PC-3 (cell line): ENCODE measurements around the gene GIMAP8. TPM values are rescaled to one million over a fixed set of nuclear protein-coding genes. Genes with fewer than 3 reads are reported as not detected.
"Not testable (repeated sequence)": the region's sequence is repeated elsewhere in the genome, so short reads cannot be mapped to it uniquely, and the experiment has no call there.

ENCODE experiments used
- ATAC-seq: fragments of 200-7000 bp; cut with Tn5 transposase; 2 replicates; pipeline ENCODE4 v1.9.1; 2020; ENCODE audit warnings: mild to moderate bottlenecking, moderate library complexity
- BruUV-seq: library from RNA; stranded (reverse); fragments of 400-500 nt; replicated peaks from 2 replicates; lab custom pipeline; 2021; lab: Mats Ljungman, UMichigan
- CTCF ChIA-PET: fragments of 300-600 bp; sonication (Branson Sonifier 250); formaldehyde crosslinking; loops from one replicate; lab custom pipeline; 2022; ENCODE audit warnings: antibody characterized with exemption; lab: Charles Lee
- POLR2A ChIA-PET: fragments of 300-600 bp; sonication (Branson Sonifier 250); formaldehyde crosslinking; loops from one replicate; lab custom pipeline; 2022; ENCODE audit warnings: antibody characterized with exemption; ENCODE audit not compliant: unreplicated experiment; lab: Charles Lee
- DNase-seq: peaks from one replicate; pipeline ENCODE4 v3.0.0-alpha.2; 2015
- H2AFZ ChIP-seq: fragments of 300-600 bp; sonication (generic); 2 replicates; pipeline ENCODE4 v1.6.0; 2016; ENCODE audit warnings: antibody characterized with exemption, low read length
- H3F3A ChIP-seq: fragments of 300-600 bp; sonication (generic); one replicate; pipeline ENCODE4 v1.6.0; 2017; ENCODE audit warnings: antibody characterized with exemption, low read length, control low read depth, mild to moderate bottlenecking; ENCODE audit not compliant: unreplicated experiment
- H3K27ac ChIP-seq: fragments of 300-600 bp; sonication (generic); 2 replicates; pipeline ENCODE4 v1.5.1; 2016; ENCODE audit warnings: mild to moderate bottlenecking, low read length
- H3K27me3 ChIP-seq: fragments of 300-600 bp; sonication (generic); 2 replicates; pipeline ENCODE4 v1.6.1; 2016; ENCODE audit warnings: low read length, mixed read lengths
- H3K36me3 ChIP-seq: fragments of 300-600 bp; sonication (generic); 2 replicates; pipeline ENCODE4 v1.6.1; 2016; ENCODE audit warnings: low read depth, mixed run types, low read length, mixed read lengths
- H3K4me1 ChIP-seq: fragments of 300-600 bp; sonication (generic); 2 replicates; pipeline ENCODE4 v1.5.1; 2016; ENCODE audit warnings: low read length; ENCODE audit not compliant: insufficient read depth
- H3K4me2 ChIP-seq: fragments of 300-600 bp; sonication (generic); 2 replicates; pipeline ENCODE4 v1.6.0; 2016; ENCODE audit warnings: low read length
- H3K4me3 ChIP-seq: fragments of 300-600 bp; sonication (generic); 2 replicates; pipeline ENCODE4 v1.5.1; 2016; ENCODE audit warnings: mild to moderate bottlenecking, low read length, mixed read lengths
- H3K79me2 ChIP-seq: fragments of 300-600 bp; sonication (generic); 2 replicates; pipeline ENCODE4 v1.6.1; 2017; ENCODE audit warnings: low read length, mixed read lengths
- H3K9ac ChIP-seq: fragments of 300-600 bp; sonication (generic); 2 replicates; pipeline ENCODE4 v1.6.0; 2016; ENCODE audit warnings: mild to moderate bottlenecking, low read length
- H3K9me2 ChIP-seq: fragments of 300-600 bp; sonication (generic); replicated peaks from 2 replicates; pipeline ENCODE4 v1.6.1; 2016; ENCODE audit warnings: mixed run types, low read length, mixed read lengths
- H3K9me3 ChIP-seq: fragments of 300-600 bp; sonication (generic); 2 replicates; pipeline ENCODE4 v1.6.1; 2016; ENCODE audit warnings: low read length, mixed read lengths
- H4K20me1 ChIP-seq: fragments of 300-600 bp; sonication (generic); 2 replicates; pipeline ENCODE4 v1.6.1; 2016; ENCODE audit warnings: low read length, mixed read lengths
- CTCF ChIP-seq: fragments of 300-600 bp; sonication (generic); conservative IDR thresholded peaks from 2 replicates; pipeline ENCODE4 v1.5.1; 2017; ENCODE audit warnings: antibody characterized with exemption, low read depth, mild to moderate bottlenecking, low read length
- EZH2 ChIP-seq: fragments of 300-600 bp; sonication (generic); IDR thresholded peaks from one replicate; pipeline ENCODE4 v1.6.1; 2017; ENCODE audit warnings: antibody characterized with exemption, mild to moderate bottlenecking, low read length; ENCODE audit not compliant: unreplicated experiment
- EZH2phosphoT487 ChIP-seq: fragments of 300-600 bp; sonication (generic); IDR thresholded peaks from 2 replicates; pipeline ENCODE4 v1.6.1; 2018; ENCODE audit warnings: mild to moderate bottlenecking, antibody characterized with exemption, low read length, borderline replicate concordance
- intact Hi-C: fragments of 100-400 bp; cut with micrococcal nuclease; formaldehyde crosslinking; loops from 2 replicates; pipeline ENCODE4 v1.9.0; 2023
- total RNA-seq: library from RNA; depleted of rRNA; stranded (reverse); fragments of >200 nt; gene quantifications from 2 replicates; pipeline ENCODE4 v1.2.3, GENCODE V29; 2014; rRNA removed

The GIMAP8 gene
- total RNA-seq, 1 experiment from 2014 or later: not detected

- intact Hi-C loops: no loop called here
- no peak overlapping the region for H3K27ac ChIP-seq
- no TSS peak for BruUV-seq
- no peak overlapping the region for H3K4me3 ChIP-seq
- H3K9me2 ChIP-seq: no peaks in the 10 kb centered on the region
- peaks cover 57% of the 10 kb centered on the region for H3K27me3 ChIP-seq
- no peak overlapping the region for H3K9ac ChIP-seq
- no peak overlapping the region for H3K4me2 ChIP-seq
- DNase-seq (no peak), ATAC-seq (no peak)
- no peaks in the 10 kb centered on the region for H3K79me2 ChIP-seq
- H4K20me1 ChIP-seq: no peaks in the 10 kb centered on the region
- H3K4me1 ChIP-seq: no peaks in the 10 kb centered on the region
- CTCF ChIA-PET: no interaction called here
- no peak for TF ChIP-seq EZH2
- TF ChIP-seq CTCF: no peak
- TF ChIP-seq EZH2phosphoT487: no peak
- no peaks in the 10 kb centered on the region for H3K9me3 ChIP-seq
- POLR2A ChIA-PET: no interaction called here
- no peaks in the 10 kb centered on the region for H3K36me3 ChIP-seq
- no peaks in the 10 kb centered on the region for H3F3A ChIP-seq
- H2AFZ ChIP-seq: no peak overlapping the region
Measured at GRCh38 chr7:150520145-150520544, 69.7 kb downstream of the GIMAP8 start.

- H3K9me2 ChIP-seq, H3K27ac ChIP-seq, H3K4me3 ChIP-seq, intact Hi-C loops, H3F3A ChIP-seq, H3K36me3 ChIP-seq, H3K79me2 ChIP-seq, CTCF ChIA-PET, DNase-seq, POLR2A ChIA-PET, H2AFZ ChIP-seq, H3K4me1 ChIP-seq, H3K4me2 ChIP-seq, H4K20me1 ChIP-seq, H3K9me3 ChIP-seq, BruUV-seq, H3K9ac ChIP-seq, ATAC-seq: not testable (repeated sequence)
- peaks cover 32% of the 10 kb centered on the region for H3K27me3 ChIP-seq
Measured at GRCh38 chr7:150522931-150523330, 72.5 kb downstream of the GIMAP8 start.

- Histone ChIP-seq H4K20me1 (no peaks in the 10 kb centered on the region), H3K9me3 (no peaks in the 10 kb centered on the region), H2AFZ (no peak overlapping the region), H3K4me3 (no peak overlapping the region), H3K4me2 (no peak overlapping the region), H3K4me1 (no peaks in the 10 kb centered on the region), H3K9me2 (no peaks in the 10 kb centered on the region), H3K27me3 (peaks cover 25% of the 10 kb centered on the region), H3F3A (no peaks in the 10 kb centered on the region), H3K36me3 (no peaks in the 10 kb centered on the region), H3K9ac (no peak overlapping the region), H3K79me2 (no peaks in the 10 kb centered on the region), H3K27ac (no peak overlapping the region)
- BruUV-seq: no TSS peak
- intact Hi-C loops: no loop called here
- ATAC-seq (no peak), DNase-seq (no peak)
- TF ChIP-seq EZH2phosphoT487: no peak
- no peak for TF ChIP-seq EZH2
- no peak for TF ChIP-seq CTCF
- ChIA-PET CTCF (no interaction called here), POLR2A (no interaction called here)
Measured at GRCh38 chr7:150524018-150524417, 73.6 kb downstream of the GIMAP8 start.

Other genes with a start within 250 kb of the GIMAP8 start
- 15.1 and 16.4 TPM in 2 replicates for gene LRRC61, start 127.3 kb upstream of the GIMAP8 start, total RNA-seq
- gene ACTR3C, start 127.1 kb upstream of the GIMAP8 start, total RNA-seq: 7.8 and 10.8 TPM in 2 replicates
- gene RARRES2, start 109.0 kb upstream of the GIMAP8 start, total RNA-seq: 1.6 TPM in 1 of 2 replicates, not detected in the other
- gene REPIN1, start 81.8 kb upstream of the GIMAP8 start, total RNA-seq: 124 and 153 TPM in 2 replicates
- 3.7 and 4.7 TPM in 2 replicates for gene ZNF775, start 71.3 kb upstream of the GIMAP8 start, total RNA-seq
- gene GIMAP7, start 64.2 kb downstream of the GIMAP8 start, total RNA-seq: not detected in 2 replicates
- gene GIMAP4, start 116.8 kb downstream of the GIMAP8 start, total RNA-seq: not detected in 2 replicates
- 1.2 TPM in 1 of 2 replicates, not detected in the other for gene GIMAP6, start 181.8 kb downstream of the GIMAP8 start, total RNA-seq
- gene GIMAP2, start 235.1 kb downstream of the GIMAP8 start, total RNA-seq: not detected in 2 replicates